HEK293 (cell line): ENCODE data around the gene PIK3R1.

ENCODE experiments used
- CTCF ChIA-PET: fragments of 350-600 bp; formaldehyde crosslinking; extraction: SDS; loops from one replicate; lab custom pipeline; 2021; ENCODE audit warnings: antibody characterized with exemption; lab: Yijun Ruan, JAX
- POLR2A ChIA-PET: fragments of 300-600 bp; formaldehyde crosslinking; extraction: SDS; loops from one replicate; lab custom pipeline; 2020; ENCODE audit warnings: antibody characterized with exemption, inconsistent platforms; lab: Yijun Ruan, JAX
- H3K27ac ChIP-seq: fragments of 200-500 bp; sonication (Bioruptor generic); 2 replicates; pipeline ENCODE4 v1.5.1; 2014; ENCODE audit warnings: low read depth, low read length, control low read depth, inconsistent platforms; ENCODE audit errors: extremely low read depth
- H3K36me3 ChIP-seq, 2 experiments: fragments of 200-500 bp in 1 of 2; sonication (Bioruptor generic) in 1 of 2; 1 replicate in 1 of 2; 2 replicates in 1 of 2; pipeline ENCODE4 v1.5.1; 2014 to 2017; ENCODE audit warnings: inconsistent platforms in 2 of 2, low read length in 2 of 2; ENCODE audit not compliant: control insufficient read depth in 2 of 2, insufficient read depth in 1 of 2
- H3K4me1 ChIP-seq: fragments of 200-500 bp; sonication (Bioruptor generic); 2 replicates; pipeline ENCODE4 v1.5.1; 2014; ENCODE audit warnings: mild to moderate bottlenecking, low read length, inconsistent platforms; ENCODE audit not compliant: control insufficient read depth, insufficient read depth
- H3K4me3 ChIP-seq: 2 replicates; pipeline ENCODE4 v1.5.1; 2011; ENCODE audit warnings: low read depth, mild to moderate bottlenecking, control low read depth, low read length, moderate library complexity
- H3K9me3 ChIP-seq: fragments of 200-500 bp; sonication (Bioruptor generic); 2 replicates; pipeline ENCODE4 v1.5.1; 2014; ENCODE audit warnings: low read depth, low read length, inconsistent platforms; ENCODE audit not compliant: control insufficient read depth, insufficient read depth
- HOXC10 ChIP-seq: sonication (generic); formaldehyde crosslinking; IDR thresholded peaks from 2 replicates; pipeline ENCODE4 v1.8.1; 2023; ENCODE audit warnings: mild to moderate bottlenecking, missing genetic modification reagents
- OSR2 ChIP-seq: fragments of 450-650 bp; formaldehyde crosslinking; IDR thresholded peaks from 2 replicates; pipeline ENCODE4 v1.5.1; 2016; ENCODE audit warnings: missing biosample characterization, missing genetic modification characterization
- ZBTB17 ChIP-seq: fragments of 450-650 bp; formaldehyde crosslinking; IDR thresholded peaks from 2 replicates; pipeline ENCODE4 v1.5.1; 2016; ENCODE audit warnings: missing biosample characterization, missing genetic modification characterization
- ZBTB20 ChIP-seq: fragments of 450-650 bp; formaldehyde crosslinking; IDR thresholded peaks from 2 replicates; pipeline ENCODE4 v1.5.1; 2016; ENCODE audit warnings: missing biosample characterization, missing genetic modification characterization
- ZBTB48 ChIP-seq: fragments of 450-650 bp; formaldehyde crosslinking; IDR thresholded peaks from 2 replicates; pipeline ENCODE4 v1.5.1; 2016; ENCODE audit warnings: missing biosample characterization, missing genetic modification characterization
- ZNF121 ChIP-seq: fragments of 450-650 bp; formaldehyde crosslinking; IDR thresholded peaks from 2 replicates; pipeline ENCODE4 v1.5.1; 2016; ENCODE audit warnings: missing biosample characterization, missing genetic modification characterization
- ZNF174 ChIP-seq: fragments of 450-650 bp; formaldehyde crosslinking; IDR thresholded peaks from 2 replicates; pipeline ENCODE4 v1.5.0; 2017; ENCODE audit warnings: missing biosample characterization, mild to moderate bottlenecking, missing genetic modification characterization
- ZNF214 ChIP-seq: fragments of 450-650 bp; formaldehyde crosslinking; IDR thresholded peaks from 2 replicates; pipeline ENCODE4 v1.5.1; 2017; ENCODE audit warnings: missing biosample characterization, mild to moderate bottlenecking, missing genetic modification characterization, borderline replicate concordance
- ZNF248 ChIP-seq: fragments of 450-650 bp; formaldehyde crosslinking; IDR thresholded peaks from 2 replicates; pipeline ENCODE4 v1.5.1; 2017; ENCODE audit warnings: missing biosample characterization, missing genetic modification characterization
- ZNF266 ChIP-seq: fragments of 450-650 bp; formaldehyde crosslinking; IDR thresholded peaks from 2 replicates; pipeline ENCODE4 v1.5.1; 2016; ENCODE audit warnings: missing biosample characterization, missing genetic modification characterization, low read depth
- ZNF324 ChIP-seq: fragments of 450-650 bp; formaldehyde crosslinking; IDR thresholded peaks from 2 replicates; pipeline ENCODE4 v1.5.1; 2016; ENCODE audit warnings: missing biosample characterization, missing genetic modification characterization
- ZNF366 ChIP-seq: fragments of 450-650 bp; formaldehyde crosslinking; conservative IDR thresholded peaks from 2 replicates; pipeline ENCODE4 v1.5.1; 2016; ENCODE audit warnings: missing biosample characterization, missing genetic modification characterization
- ZNF416 ChIP-seq: fragments of 450-650 bp; formaldehyde crosslinking; IDR thresholded peaks from 2 replicates; pipeline ENCODE4 v1.5.1; 2016; ENCODE audit warnings: missing biosample characterization, missing genetic modification characterization
- ZNF433 ChIP-seq: fragments of 450-650 bp; formaldehyde crosslinking; IDR thresholded peaks from 2 replicates; pipeline ENCODE4 v1.5.1; 2016; ENCODE audit warnings: missing biosample characterization, missing genetic modification characterization, low read depth
- ZNF501 ChIP-seq: fragments of 450-650 bp; formaldehyde crosslinking; IDR thresholded peaks from 2 replicates; pipeline ENCODE4 v1.5.1; 2016; ENCODE audit warnings: missing biosample characterization, missing genetic modification characterization
- ZNF561 ChIP-seq: fragments of 450-650 bp; IDR thresholded peaks from 2 replicates; pipeline ENCODE4 v1.5.1; 2018; ENCODE audit warnings: missing biosample characterization, missing genetic modification characterization, borderline replicate concordance
- ZNF629 ChIP-seq: fragments of 450-650 bp; formaldehyde crosslinking; IDR thresholded peaks from 2 replicates; pipeline ENCODE4 v1.5.1; 2017; ENCODE audit warnings: missing biosample characterization, missing genetic modification characterization
- ZNF747 ChIP-seq: fragments of 450-650 bp; formaldehyde crosslinking; IDR thresholded peaks from 2 replicates; pipeline ENCODE4 v1.5.1; 2016; ENCODE audit warnings: missing biosample characterization, missing genetic modification characterization
- ZNF76 ChIP-seq: fragments of 450-650 bp; formaldehyde crosslinking; IDR thresholded peaks from 2 replicates; pipeline ENCODE4; 2016; ENCODE audit warnings: low read depth, missing biosample characterization, missing genetic modification characterization, borderline replicate concordance
- ZNF792 ChIP-seq: fragments of 450-650 bp; formaldehyde crosslinking; IDR thresholded peaks from 2 replicates; pipeline ENCODE4 v1.5.1; 2016; ENCODE audit warnings: missing biosample characterization, missing genetic modification characterization
- TF ChIP-seq, protein P1 (sequence below): fragments of 450-650 bp; formaldehyde crosslinking; IDR thresholded peaks from 2 replicates; pipeline ENCODE4 v1.5.1; 2016; ENCODE audit warnings: missing biosample characterization, missing genetic modification characterization
- TF ChIP-seq, protein P2 (sequence below): fragments of 450-650 bp; formaldehyde crosslinking; IDR thresholded peaks from 2 replicates; pipeline ENCODE4 v1.5.1; 2016; ENCODE audit warnings: missing biosample characterization, missing genetic modification characterization
- TF ChIP-seq, protein P3 (sequence below): fragments of 450-650 bp; formaldehyde crosslinking; IDR thresholded peaks from 2 replicates; pipeline ENCODE4 v1.5.1; 2017; ENCODE audit warnings: missing biosample characterization, missing genetic modification characterization
- TF ChIP-seq, protein P4 (sequence below): fragments of 450-650 bp; formaldehyde crosslinking; IDR thresholded peaks from 2 replicates; pipeline ENCODE4 v1.5.1; 2016; ENCODE audit warnings: missing biosample characterization, missing genetic modification characterization, low read depth
- TF ChIP-seq, protein P5 (sequence below): fragments of 450-650 bp; formaldehyde crosslinking; conservative IDR thresholded peaks from 2 replicates; pipeline ENCODE4 v1.5.1; 2016; ENCODE audit warnings: low read depth, missing biosample characterization, missing genetic modification characterization

Gene PIK3R1

DNA sequence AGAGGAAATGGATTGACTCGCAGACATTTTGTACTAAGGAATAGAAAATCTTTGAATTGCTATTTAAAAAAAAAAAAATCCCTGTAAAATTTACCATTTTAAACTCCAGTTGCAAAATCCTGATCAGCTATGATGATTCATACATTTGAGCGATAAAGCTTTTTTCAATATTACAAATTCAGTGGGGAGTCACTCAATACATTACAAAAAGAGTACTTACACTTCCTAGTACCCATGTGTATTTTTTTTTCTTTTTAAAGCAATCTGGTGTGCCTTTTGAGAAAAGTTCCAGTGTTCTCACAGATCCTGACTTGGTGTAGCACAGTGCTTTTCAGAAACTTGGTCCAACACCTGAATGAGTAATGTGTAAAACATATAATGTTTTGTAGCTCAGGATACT, 54.3 kb downstream of the PIK3R1 start:
- ChIA-PET POLR2A (no interaction called here), CTCF (interaction anchor here (0.6 to 0.8 kb wide), 4 partner anchors 17 to 507 kb away, joined by 3 to 4 read pairs (median 3); no protein-coding TSS in a partner anchor)
- peaks cover 0 to 10% of the 10 kb centered on the region in 2 experiments; a peak in 1 of 3 replicates for H3K36me3 ChIP-seq
- TF ChIP-seq ZNF248 = no peak
- TF ChIP-seq ZNF121 (tag by site-specific recombination) = no peak
- TF ChIP-seq ZNF366 = no peak
- no peak for TF ChIP-seq HOXC10
- TF ChIP-seq ZNF747 (tag by site-specific recombination) = no peak
- TF ChIP-seq ZNF266 (tag by site-specific recombination) = no peak
- no peak for TF ChIP-seq OSR2 (tag by site-specific recombination)
- no peak for TF ChIP-seq ZNF501 (tag by site-specific recombination)
- TF ChIP-seq ZNF416 (tag by site-specific recombination) = no peak
- no peak overlapping the region for H3K4me3 ChIP-seq
- no peaks in the 10 kb centered on the region for H3K9me3 ChIP-seq
- peaks cover 19% of the 10 kb centered on the region for H3K4me1 ChIP-seq
- H3K27ac ChIP-seq = no peak overlapping the region

DNA sequence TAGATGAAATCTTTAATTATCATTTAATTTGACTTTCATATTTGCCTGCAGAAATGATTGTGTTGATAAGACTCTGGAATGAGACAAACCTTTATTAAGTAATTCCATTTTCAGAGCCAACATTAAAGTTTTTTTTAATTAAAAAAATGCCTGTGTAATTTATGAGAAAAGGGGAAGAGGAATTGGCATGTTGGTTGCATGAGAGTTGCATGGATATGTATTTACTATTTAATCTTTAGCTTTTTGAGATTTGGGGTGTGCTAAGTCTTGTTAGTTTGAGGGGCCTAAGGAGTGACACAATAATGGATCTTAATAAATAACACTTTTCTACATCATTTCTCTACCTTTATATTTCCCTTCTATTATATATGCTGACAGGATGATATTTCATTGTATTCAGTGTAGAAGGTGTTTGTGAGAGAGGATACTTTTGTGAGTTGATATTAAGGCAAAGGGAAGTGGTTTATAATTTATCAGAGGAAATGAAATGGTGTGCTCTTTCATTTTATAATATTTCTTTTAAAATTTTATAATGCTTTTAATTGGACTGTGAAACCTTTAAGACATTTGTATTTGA, 54.9 kb downstream of the PIK3R1 start:
- Histone ChIP-seq H3K27ac (no peak overlapping the region), H3K9me3 (no peaks in the 10 kb centered on the region), H3K4me1 (peaks cover 19% of the 10 kb centered on the region), H3K36me3 (peaks cover 0 to 15% of the 10 kb centered on the region in 2 experiments; a peak in 1 of 3 replicates), H3K4me3 (no peak overlapping the region)
- CTCF ChIA-PET = interaction anchor here (0.6 to 2.2 kb wide), 4 partner anchors 12 to 1024 kb away, joined by 3 to 11 read pairs (median 7); no protein-coding TSS in a partner anchor
- POLR2A ChIA-PET = no interaction called here
- TF ChIP-seq OSR2 (tag by site-specific recombination) (no peak), ZBTB17 (tag by site-specific recombination) (no peak), ZNF433 (no peak), ZBTB48 (tag by site-specific recombination) (no peak), ZNF174 (tag by site-specific recombination) (no peak), ZNF76 (tag by site-specific recombination) (no peak), ZNF214 (tag by site-specific recombination) (no peak), ZNF792 (tag by site-specific recombination) (no peak), ZNF629 (tag by site-specific recombination) (no peak), ZNF324 (no peak), ZBTB20 (tag by site-specific recombination) (no peak), ZNF561 (tag by site-specific recombination) (no peak)
- TF ChIP-seq, protein P1, sequence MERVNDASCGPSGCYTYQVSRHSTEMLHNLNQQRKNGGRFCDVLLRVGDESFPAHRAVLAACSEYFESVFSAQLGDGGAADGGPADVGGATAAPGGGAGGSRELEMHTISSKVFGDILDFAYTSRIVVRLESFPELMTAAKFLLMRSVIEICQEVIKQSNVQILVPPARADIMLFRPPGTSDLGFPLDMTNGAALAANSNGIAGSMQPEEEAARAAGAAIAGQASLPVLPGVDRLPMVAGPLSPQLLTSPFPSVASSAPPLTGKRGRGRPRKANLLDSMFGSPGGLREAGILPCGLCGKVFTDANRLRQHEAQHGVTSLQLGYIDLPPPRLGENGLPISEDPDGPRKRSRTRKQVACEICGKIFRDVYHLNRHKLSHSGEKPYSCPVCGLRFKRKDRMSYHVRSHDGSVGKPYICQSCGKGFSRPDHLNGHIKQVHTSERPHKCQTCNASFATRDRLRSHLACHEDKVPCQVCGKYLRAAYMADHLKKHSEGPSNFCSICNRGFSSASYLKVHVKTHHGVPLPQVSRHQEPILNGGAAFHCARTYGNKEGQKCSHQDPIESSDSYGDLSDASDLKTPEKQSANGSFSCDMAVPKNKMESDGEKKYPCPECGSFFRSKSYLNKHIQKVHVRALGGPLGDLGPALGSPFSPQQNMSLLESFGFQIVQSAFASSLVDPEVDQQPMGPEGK (tag by site-specific recombination) = no peak
- TF ChIP-seq, protein P2, sequence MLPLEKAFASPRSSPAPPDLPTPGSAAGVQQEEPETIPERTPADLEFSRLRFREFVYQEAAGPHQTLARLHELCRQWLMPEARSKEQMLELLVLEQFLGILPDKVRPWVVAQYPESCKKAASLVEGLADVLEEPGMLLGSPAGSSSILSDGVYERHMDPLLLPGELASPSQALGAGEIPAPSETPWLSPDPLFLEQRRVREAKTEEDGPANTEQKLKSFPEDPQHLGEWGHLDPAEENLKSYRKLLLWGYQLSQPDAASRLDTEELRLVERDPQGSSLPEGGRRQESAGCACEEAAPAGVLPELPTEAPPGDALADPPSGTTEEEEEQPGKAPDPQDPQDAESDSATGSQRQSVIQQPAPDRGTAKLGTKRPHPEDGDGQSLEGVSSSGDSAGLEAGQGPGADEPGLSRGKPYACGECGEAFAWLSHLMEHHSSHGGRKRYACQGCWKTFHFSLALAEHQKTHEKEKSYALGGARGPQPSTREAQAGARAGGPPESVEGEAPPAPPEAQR (tag by site-specific recombination) = no peak
- TF ChIP-seq, protein P3, sequence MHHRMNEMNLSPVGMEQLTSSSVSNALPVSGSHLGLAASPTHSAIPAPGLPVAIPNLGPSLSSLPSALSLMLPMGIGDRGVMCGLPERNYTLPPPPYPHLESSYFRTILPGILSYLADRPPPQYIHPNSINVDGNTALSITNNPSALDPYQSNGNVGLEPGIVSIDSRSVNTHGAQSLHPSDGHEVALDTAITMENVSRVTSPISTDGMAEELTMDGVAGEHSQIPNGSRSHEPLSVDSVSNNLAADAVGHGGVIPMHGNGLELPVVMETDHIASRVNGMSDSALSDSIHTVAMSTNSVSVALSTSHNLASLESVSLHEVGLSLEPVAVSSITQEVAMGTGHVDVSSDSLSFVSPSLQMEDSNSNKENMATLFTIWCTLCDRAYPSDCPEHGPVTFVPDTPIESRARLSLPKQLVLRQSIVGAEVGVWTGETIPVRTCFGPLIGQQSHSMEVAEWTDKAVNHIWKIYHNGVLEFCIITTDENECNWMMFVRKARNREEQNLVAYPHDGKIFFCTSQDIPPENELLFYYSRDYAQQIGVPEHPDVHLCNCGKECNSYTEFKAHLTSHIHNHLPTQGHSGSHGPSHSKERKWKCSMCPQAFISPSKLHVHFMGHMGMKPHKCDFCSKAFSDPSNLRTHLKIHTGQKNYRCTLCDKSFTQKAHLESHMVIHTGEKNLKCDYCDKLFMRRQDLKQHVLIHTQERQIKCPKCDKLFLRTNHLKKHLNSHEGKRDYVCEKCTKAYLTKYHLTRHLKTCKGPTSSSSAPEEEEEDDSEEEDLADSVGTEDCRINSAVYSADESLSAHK (tag by site-specific recombination) = no peak
- TF ChIP-seq, protein P4, sequence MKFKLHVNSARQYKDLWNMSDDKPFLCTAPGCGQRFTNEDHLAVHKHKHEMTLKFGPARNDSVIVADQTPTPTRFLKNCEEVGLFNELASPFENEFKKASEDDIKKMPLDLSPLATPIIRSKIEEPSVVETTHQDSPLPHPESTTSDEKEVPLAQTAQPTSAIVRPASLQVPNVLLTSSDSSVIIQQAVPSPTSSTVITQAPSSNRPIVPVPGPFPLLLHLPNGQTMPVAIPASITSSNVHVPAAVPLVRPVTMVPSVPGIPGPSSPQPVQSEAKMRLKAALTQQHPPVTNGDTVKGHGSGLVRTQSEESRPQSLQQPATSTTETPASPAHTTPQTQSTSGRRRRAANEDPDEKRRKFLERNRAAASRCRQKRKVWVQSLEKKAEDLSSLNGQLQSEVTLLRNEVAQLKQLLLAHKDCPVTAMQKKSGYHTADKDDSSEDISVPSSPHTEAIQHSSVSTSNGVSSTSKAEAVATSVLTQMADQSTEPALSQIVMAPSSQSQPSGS (tag by site-specific recombination) = no peak
- TF ChIP-seq, protein P5, sequence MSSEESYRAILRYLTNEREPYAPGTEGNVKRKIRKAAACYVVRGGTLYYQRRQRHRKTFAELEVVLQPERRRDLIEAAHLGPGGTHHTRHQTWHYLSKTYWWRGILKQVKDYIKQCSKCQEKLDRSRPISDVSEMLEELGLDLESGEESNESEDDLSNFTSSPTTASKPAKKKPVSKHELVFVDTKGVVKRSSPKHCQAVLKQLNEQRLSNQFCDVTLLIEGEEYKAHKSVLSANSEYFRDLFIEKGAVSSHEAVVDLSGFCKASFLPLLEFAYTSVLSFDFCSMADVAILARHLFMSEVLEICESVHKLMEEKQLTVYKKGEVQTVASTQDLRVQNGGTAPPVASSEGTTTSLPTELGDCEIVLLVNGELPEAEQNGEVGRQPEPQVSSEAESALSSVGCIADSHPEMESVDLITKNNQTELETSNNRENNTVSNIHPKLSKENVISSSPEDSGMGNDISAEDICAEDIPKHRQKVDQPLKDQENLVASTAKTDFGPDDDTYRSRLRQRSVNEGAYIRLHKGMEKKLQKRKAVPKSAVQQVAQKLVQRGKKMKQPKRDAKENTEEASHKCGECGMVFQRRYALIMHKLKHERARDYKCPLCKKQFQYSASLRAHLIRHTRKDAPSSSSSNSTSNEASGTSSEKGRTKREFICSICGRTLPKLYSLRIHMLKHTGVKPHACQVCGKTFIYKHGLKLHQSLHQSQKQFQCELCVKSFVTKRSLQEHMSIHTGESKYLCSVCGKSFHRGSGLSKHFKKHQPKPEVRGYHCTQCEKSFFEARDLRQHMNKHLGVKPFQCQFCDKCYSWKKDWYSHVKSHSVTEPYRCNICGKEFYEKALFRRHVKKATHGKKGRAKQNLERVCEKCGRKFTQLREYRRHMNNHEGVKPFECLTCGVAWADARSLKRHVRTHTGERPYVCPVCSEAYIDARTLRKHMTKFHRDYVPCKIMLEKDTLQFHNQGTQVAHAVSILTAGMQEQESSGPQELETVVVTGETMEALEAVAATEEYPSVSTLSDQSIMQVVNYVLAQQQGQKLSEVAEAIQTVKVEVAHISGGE = no peak
